NCI-H2196 (cell line): ENCODE results near the gene MAP2K1.
"Not testable (repeated sequence)": the region's sequence is repeated elsewhere in the genome, so short reads cannot be mapped to it uniquely, and the experiment has no call there.

Experiments used
- DNase-seq: peaks from one replicate; lab custom pipeline; 2025; ENCODE audit not compliant: unreplicated experiment; lab: John Stamatoyannopoulos, UW

Gene MAP2K1

GRCh38 chr15:66503041-66503648, 116.4 kb downstream of the MAP2K1 start:
- DNase-seq: not testable (repeated sequence)

- no peak for DNase-seq
Observed at GRCh38 chr15:66503780-66504562, 117.3 kb downstream of the MAP2K1 start.

GRCh38 chr15:66504563-66505429, 118.1 kb downstream of the MAP2K1 start, which contains the start of the genes RPL4 and ZWILCH:
RPL4 (minus strand) TSS chr15:66504855; CDS start chr15:66504790, 65 bp downstream.
ZWILCH (plus strand) TSS chr15:66505326; CDS start chr15:66505339, 13 bp downstream.
- peak; percentile 54 for DNase-seq

GRCh38 chr15:66505430-66505811, 118.7 kb downstream of the MAP2K1 start:
- no peak for DNase-seq

GRCh38 chr15:66505818-66506217, 119.1 kb downstream of the MAP2K1 start:
- DNase-seq: no peak

GRCh38 chr15:66508293-66508883, 121.7 kb downstream of the MAP2K1 start:
- DNase-seq: no peak

GRCh38 chr15:66514586-66514985, 127.9 kb downstream of the MAP2K1 start:
- DNase-seq: no peak

- DNase-seq: no peak
Observed at GRCh38 chr15:66515901-66516322, 129.2 kb downstream of the MAP2K1 start.

GRCh38 chr15:66523926-66524325, 137.2 kb downstream of the MAP2K1 start:
- DNase-seq: no peak

GRCh38 chr15:66524838-66525237, 138.1 kb downstream of the MAP2K1 start:
- DNase-seq: no peak

- DNase-seq: no peak
Observed at GRCh38 chr15:66535056-66535455, 148.3 kb downstream of the MAP2K1 start.
